ENCODE data around the gene TK1.

DNA sequence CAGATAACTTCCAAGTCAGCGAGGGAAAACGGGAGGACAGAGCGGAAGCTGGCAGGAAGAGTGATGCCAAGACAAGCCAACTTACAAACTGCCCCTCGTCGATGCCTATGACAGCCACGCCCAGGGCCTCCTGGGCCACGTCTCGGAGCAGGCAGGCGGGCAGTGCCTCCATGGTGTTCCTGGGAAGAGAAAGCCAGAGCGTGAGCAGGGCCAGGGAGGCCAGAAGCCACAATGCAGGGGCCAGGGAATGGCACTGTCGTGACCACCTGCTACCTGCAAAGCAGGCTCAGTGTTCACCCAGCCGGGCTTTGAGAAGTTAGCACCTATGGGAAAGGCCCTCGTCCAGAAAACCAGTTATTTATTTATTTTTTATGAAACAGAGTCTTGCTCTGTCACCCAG lies 4.3 kb downstream of the TK1 start:
- TF ChIP-seq, protein P1, sequence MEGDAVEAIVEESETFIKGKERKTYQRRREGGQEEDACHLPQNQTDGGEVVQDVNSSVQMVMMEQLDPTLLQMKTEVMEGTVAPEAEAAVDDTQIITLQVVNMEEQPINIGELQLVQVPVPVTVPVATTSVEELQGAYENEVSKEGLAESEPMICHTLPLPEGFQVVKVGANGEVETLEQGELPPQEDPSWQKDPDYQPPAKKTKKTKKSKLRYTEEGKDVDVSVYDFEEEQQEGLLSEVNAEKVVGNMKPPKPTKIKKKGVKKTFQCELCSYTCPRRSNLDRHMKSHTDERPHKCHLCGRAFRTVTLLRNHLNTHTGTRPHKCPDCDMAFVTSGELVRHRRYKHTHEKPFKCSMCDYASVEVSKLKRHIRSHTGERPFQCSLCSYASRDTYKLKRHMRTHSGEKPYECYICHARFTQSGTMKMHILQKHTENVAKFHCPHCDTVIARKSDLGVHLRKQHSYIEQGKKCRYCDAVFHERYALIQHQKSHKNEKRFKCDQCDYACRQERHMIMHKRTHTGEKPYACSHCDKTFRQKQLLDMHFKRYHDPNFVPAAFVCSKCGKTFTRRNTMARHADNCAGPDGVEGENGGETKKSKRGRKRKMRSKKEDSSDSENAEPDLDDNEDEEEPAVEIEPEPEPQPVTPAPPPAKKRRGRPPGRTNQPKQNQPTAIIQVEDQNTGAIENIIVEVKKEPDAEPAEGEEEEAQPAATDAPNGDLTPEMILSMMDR (IDR thresholded peaks at IDR 0.05), result no peak
- TF ChIP-seq, protein P2, sequence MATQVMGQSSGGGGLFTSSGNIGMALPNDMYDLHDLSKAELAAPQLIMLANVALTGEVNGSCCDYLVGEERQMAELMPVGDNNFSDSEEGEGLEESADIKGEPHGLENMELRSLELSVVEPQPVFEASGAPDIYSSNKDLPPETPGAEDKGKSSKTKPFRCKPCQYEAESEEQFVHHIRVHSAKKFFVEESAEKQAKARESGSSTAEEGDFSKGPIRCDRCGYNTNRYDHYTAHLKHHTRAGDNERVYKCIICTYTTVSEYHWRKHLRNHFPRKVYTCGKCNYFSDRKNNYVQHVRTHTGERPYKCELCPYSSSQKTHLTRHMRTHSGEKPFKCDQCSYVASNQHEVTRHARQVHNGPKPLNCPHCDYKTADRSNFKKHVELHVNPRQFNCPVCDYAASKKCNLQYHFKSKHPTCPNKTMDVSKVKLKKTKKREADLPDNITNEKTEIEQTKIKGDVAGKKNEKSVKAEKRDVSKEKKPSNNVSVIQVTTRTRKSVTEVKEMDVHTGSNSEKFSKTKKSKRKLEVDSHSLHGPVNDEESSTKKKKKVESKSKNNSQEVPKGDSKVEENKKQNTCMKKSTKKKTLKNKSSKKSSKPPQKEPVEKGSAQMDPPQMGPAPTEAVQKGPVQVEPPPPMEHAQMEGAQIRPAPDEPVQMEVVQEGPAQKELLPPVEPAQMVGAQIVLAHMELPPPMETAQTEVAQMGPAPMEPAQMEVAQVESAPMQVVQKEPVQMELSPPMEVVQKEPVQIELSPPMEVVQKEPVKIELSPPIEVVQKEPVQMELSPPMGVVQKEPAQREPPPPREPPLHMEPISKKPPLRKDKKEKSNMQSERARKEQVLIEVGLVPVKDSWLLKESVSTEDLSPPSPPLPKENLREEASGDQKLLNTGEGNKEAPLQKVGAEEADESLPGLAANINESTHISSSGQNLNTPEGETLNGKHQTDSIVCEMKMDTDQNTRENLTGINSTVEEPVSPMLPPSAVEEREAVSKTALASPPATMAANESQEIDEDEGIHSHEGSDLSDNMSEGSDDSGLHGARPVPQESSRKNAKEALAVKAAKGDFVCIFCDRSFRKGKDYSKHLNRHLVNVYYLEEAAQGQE (IDR thresholded peaks at IDR 0.05), result no peak
- no peak for TF ChIP-seq PHF8 (IDR thresholded peaks at IDR 0.05; ENCODE audit: borderline replicate concordance, low read depth)
